SU-DHL-6 (cell line): ENCODE data around the gene ASB2.

ENCODE experiments used
- H2AFZ ChIP-seq: fragments of 200-600 bp; sonication (generic); 2 replicates; pipeline ENCODE4 v1.6.1; 2014; ENCODE audit warnings: low read depth, mild to moderate bottlenecking, moderate library complexity, mixed read lengths, antibody characterized with exemption, low read length; ENCODE audit not compliant: severe bottlenecking
- H3F3A ChIP-seq: fragments of 200-600 bp; shearing (Covaris generic); 2 replicates; pipeline ENCODE4 v1.6.0; 2016; ENCODE audit warnings: antibody characterized with exemption, mild to moderate bottlenecking; ENCODE audit not compliant: insufficient read depth
- H3K27ac ChIP-seq: fragments of 200-600 bp; sonication (generic); 2 replicates; pipeline ENCODE4 v1.5.1; 2016; ENCODE audit warnings: low read depth, mild to moderate bottlenecking, low read length, moderate library complexity, mixed read lengths
- H3K27me3 ChIP-seq: fragments of 200-600 bp; sonication (generic), shearing (Covaris generic); 2 replicates; pipeline ENCODE4 v1.6.0; 2014; ENCODE audit warnings: mild to moderate bottlenecking, low read length
- H3K36me3 ChIP-seq: fragments of 200-600 bp; sonication (generic); 2 replicates; pipeline ENCODE4 v1.6.1; 2014; ENCODE audit warnings: mild to moderate bottlenecking, low read length, mixed read lengths
- H3K4me2 ChIP-seq: fragments of 300-600, 200-600 bp; shearing (Covaris generic), sonication (generic); 2 replicates; pipeline ENCODE4 v1.6.0; 2014; ENCODE audit warnings: low read length, low read depth, mild to moderate bottlenecking; ENCODE audit not compliant: poor library complexity, severe bottlenecking
- H3K4me3 ChIP-seq: fragments of 200-600 bp; sonication (generic); 2 replicates; pipeline ENCODE4 v1.5.1; 2014; ENCODE audit warnings: antibody characterized with exemption, low read length, mild to moderate bottlenecking, mixed read lengths; ENCODE audit not compliant: insufficient read depth, poor library complexity, severe bottlenecking
- H3K79me2 ChIP-seq: fragments of 200-600 bp; sonication (generic); 2 replicates; pipeline ENCODE4 v1.6.1; 2014; ENCODE audit warnings: mild to moderate bottlenecking, low read length, moderate library complexity; ENCODE audit not compliant: insufficient read depth
- H3K9ac ChIP-seq: fragments of 200-600 bp; sonication (generic); 2 replicates; pipeline ENCODE4 v1.7.0; 2014; ENCODE audit warnings: mild to moderate bottlenecking, low read length
- H3K9me2 ChIP-seq: fragments of 200-600 bp; sonication (generic); replicated peaks from 2 replicates; pipeline ENCODE4 v1.6.1; 2014; ENCODE audit warnings: low read length; ENCODE audit not compliant: insufficient read depth
- H3K9me3 ChIP-seq: fragments of 200-600 bp; sonication (generic); 2 replicates; pipeline ENCODE4 v1.6.1; 2014; ENCODE audit warnings: low read length, mixed read lengths; ENCODE audit not compliant: insufficient read depth
- H4K20me1 ChIP-seq: fragments of 200-600 bp; sonication (generic); 2 replicates; pipeline ENCODE4 v1.6.1; 2014; ENCODE audit warnings: low read depth, mild to moderate bottlenecking, antibody characterized with exemption, low read length, moderate library complexity, mixed read lengths
- EZH2phosphoT487 ChIP-seq: fragments of 200-600 bp; sonication (generic), shearing (Covaris generic); conservative IDR thresholded peaks from 2 replicates; pipeline ENCODE4 v1.6.1; 2018; ENCODE audit warnings: mild to moderate bottlenecking, antibody characterized with exemption, low read length, moderate library complexity, mixed read lengths
- TF ChIP-seq, protein P1 (sequence below): fragments of 200-600 bp; sonication (generic); IDR thresholded peaks from one replicate; pipeline ENCODE4 v1.5.1; 2017; ENCODE audit warnings: antibody characterized with exemption, mild to moderate bottlenecking, low read length, moderate library complexity; ENCODE audit not compliant: insufficient read depth, poor library complexity, severe bottlenecking

ASB2 gene

DNA sequence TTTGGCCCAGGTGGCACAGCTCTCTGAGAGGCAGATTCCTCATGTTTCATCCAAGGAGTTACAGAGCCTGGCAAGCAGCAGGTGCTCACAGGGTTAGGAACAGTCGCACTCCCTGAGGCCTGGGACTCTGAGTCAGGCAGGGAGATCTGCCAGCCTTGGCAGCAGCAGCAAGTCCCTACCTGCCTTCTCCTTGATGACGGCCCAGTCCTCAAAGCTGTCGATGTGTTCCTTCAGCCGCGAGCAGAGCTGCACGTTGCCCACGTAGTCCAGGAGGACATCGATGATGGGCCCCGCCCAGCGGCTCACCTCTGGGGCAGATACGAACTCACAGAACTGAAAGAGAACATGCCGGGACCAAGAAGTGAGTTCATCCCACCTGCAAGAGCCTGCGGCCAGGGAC, 38.9 kb downstream of the ASB2 start:
- H3K9me2 ChIP-seq, result no peaks in the 10 kb centered on the region
- H3K36me3 ChIP-seq, result no peaks in the 10 kb centered on the region

DNA sequence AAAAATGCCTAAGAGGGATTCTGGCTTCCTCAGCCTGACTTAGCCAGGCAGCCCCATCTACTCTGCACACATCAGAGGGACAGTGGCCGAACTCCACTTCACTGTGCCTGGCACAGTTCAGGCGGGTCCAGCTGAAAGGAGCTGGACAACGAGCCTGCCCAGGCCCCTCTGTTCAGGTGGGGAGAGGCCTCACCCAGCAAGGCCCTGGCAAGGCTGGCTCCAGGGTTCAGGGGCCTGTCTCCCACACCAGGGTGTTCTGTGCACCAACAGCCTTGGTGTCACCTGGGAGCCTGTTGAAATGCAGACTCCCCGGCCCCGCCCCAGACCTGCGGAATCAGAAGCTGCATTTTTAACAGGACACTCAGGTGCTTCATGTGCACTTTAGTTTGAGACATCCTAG, 39.4 kb downstream of the ASB2 start:
- Histone ChIP-seq H3K4me2 (no peak overlapping the region), H4K20me1 (no peaks in the 10 kb centered on the region), H3K9me2 (no peaks in the 10 kb centered on the region), H3K36me3 (no peaks in the 10 kb centered on the region), H3K27ac (no peak overlapping the region), H3K9me3 (no peaks in the 10 kb centered on the region), H3K27me3 (no peaks in the 10 kb centered on the region), H3F3A (no peaks in the 10 kb centered on the region), H3K9ac (no peak overlapping the region), H2AFZ (no peak overlapping the region), H3K79me2 (no peaks in the 10 kb centered on the region), H3K4me3 (no peak overlapping the region)
- no peak for TF ChIP-seq EZH2phosphoT487
- TF ChIP-seq, protein P1, sequence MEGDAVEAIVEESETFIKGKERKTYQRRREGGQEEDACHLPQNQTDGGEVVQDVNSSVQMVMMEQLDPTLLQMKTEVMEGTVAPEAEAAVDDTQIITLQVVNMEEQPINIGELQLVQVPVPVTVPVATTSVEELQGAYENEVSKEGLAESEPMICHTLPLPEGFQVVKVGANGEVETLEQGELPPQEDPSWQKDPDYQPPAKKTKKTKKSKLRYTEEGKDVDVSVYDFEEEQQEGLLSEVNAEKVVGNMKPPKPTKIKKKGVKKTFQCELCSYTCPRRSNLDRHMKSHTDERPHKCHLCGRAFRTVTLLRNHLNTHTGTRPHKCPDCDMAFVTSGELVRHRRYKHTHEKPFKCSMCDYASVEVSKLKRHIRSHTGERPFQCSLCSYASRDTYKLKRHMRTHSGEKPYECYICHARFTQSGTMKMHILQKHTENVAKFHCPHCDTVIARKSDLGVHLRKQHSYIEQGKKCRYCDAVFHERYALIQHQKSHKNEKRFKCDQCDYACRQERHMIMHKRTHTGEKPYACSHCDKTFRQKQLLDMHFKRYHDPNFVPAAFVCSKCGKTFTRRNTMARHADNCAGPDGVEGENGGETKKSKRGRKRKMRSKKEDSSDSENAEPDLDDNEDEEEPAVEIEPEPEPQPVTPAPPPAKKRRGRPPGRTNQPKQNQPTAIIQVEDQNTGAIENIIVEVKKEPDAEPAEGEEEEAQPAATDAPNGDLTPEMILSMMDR, result no peak

More for the DNA sequence above, 38.9 kb downstream of the ASB2 start:
- H3K27ac ChIP-seq, result no peak overlapping the region
- H3K27me3 ChIP-seq, result no peaks in the 10 kb centered on the region
- no peak overlapping the region for H3K9ac ChIP-seq
- no peaks in the 10 kb centered on the region for H3K9me3 ChIP-seq
- H3F3A ChIP-seq, result no peaks in the 10 kb centered on the region
- no peak overlapping the region for H2AFZ ChIP-seq
- no peak overlapping the region for H3K4me2 ChIP-seq
- no peak for TF ChIP-seq EZH2phosphoT487
- TF ChIP-seq, protein P1, result no peak
- H3K4me3 ChIP-seq, result no peak overlapping the region
- no peaks in the 10 kb centered on the region for H4K20me1 ChIP-seq
- H3K79me2 ChIP-seq, result no peaks in the 10 kb centered on the region

DNA sequence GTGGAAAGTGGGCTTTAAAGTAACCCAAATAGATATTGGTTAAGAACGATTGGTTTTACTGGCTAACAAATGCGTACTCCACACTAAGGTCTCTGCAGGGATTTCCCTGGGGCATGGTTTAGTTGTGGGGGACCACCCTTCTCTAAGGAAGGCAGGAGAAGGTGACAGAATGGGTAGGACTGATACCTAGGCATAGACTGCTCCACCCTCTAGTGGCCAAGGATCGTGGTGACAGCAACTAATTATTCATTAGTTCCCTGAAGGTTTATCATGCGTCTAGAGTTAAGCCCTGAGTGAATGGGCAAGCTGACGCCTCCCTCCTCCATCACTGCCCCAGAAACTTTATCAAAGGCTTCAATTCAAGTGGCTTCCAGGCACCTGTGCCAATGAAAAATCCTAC, 40.1 kb downstream of the ASB2 start:
- no peaks in the 10 kb centered on the region for H3K36me3 ChIP-seq
- H4K20me1 ChIP-seq, result no peaks in the 10 kb centered on the region
- H3K27ac ChIP-seq, result no peak overlapping the region
- H3K9me2 ChIP-seq, result no peaks in the 10 kb centered on the region
- no peak for TF ChIP-seq EZH2phosphoT487
- TF ChIP-seq, protein P1, result peak; percentile 47
- no peaks in the 10 kb centered on the region for H3F3A ChIP-seq
- no peaks in the 10 kb centered on the region for H3K27me3 ChIP-seq
- no peak overlapping the region for H3K4me2 ChIP-seq
- H3K79me2 ChIP-seq, result no peaks in the 10 kb centered on the region
- no peak overlapping the region for H3K9ac ChIP-seq
- no peaks in the 10 kb centered on the region for H3K9me3 ChIP-seq
- no peak overlapping the region for H3K4me3 ChIP-seq
- no peak overlapping the region for H2AFZ ChIP-seq
